Measurements from ENCODE around the gene PIK3CA.
"Not testable (repeated sequence)": the region's sequence is repeated elsewhere in the genome, so short reads cannot be mapped to it uniquely, and the experiment has no call there.

The PIK3CA gene

GRCh38 chr3:179264449-179264848, 116.3 kb downstream of the PIK3CA start:
- peaks cover 13% of the 10 kb centered on the region for H3K9me3 ChIP-seq (ENCODE audit: control insufficient read depth, insufficient read depth, low read depth, low read length)
- no peak overlapping the region for H3K27ac ChIP-seq (ENCODE audit: low read depth, low read length)
- H3K9ac ChIP-seq (ENCODE audit: low read length), result no peak overlapping the region
- H3K36me3 ChIP-seq (ENCODE audit: control insufficient read depth, insufficient read depth, low read length), result no peaks in the 10 kb centered on the region
- H3K4me3 ChIP-seq (ENCODE audit: low read depth, low read length), result no peak overlapping the region
- H3K4me1 ChIP-seq (ENCODE audit: control insufficient read depth, insufficient read depth, low read length), result no peaks in the 10 kb centered on the region; the same call in 1 of the 2 replicates
- H3K27me3 ChIP-seq (ENCODE audit: control insufficient read depth, insufficient read depth, low read length), result peaks cover 7% of the 10 kb centered on the region

DNA sequence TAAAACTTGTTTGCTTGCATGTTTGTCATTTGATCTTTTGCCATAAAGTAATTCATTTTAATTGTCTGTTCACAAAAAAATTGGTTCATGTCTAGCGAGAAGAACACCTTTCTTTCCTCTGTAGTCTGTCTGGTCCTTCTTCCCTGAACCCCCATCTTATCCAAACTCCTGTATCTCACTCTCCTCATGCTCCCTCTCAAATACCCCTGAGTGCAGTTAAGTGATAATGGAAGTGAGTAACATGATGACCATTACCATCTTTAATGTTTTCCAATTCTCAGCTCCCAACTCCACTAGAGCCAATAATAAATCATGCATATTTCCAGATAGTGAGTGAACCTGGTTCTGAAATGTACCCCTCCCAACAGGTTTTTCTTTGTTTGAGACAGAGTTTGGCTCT, 116.9 kb downstream of the PIK3CA start:
- Histone ChIP-seq H3K4me1 (ENCODE audit: control insufficient read depth, insufficient read depth, low read length) (no peaks in the 10 kb centered on the region; the same call in 1 of the 2 replicates), H3K36me3 (ENCODE audit: control insufficient read depth, insufficient read depth, low read length) (no peaks in the 10 kb centered on the region), H3K9me3 (ENCODE audit: control insufficient read depth, insufficient read depth, low read depth, low read length) (peaks cover 6% of the 10 kb centered on the region), H3K27me3 (ENCODE audit: control insufficient read depth, insufficient read depth, low read length) (peaks cover 7% of the 10 kb centered on the region), H3K4me3 (ENCODE audit: low read depth, low read length) (no peak overlapping the region), H3K27ac (ENCODE audit: low read depth, low read length) (no peak overlapping the region), H3K9ac (ENCODE audit: low read length) (no peak overlapping the region)

- Histone ChIP-seq H3K9ac (ENCODE audit: low read length) (no peak overlapping the region), H3K27ac (ENCODE audit: low read depth, low read length) (no peak overlapping the region), H3K36me3 (ENCODE audit: control insufficient read depth, insufficient read depth, low read length) (no peaks in the 10 kb centered on the region), H3K4me1 (ENCODE audit: control insufficient read depth, insufficient read depth, low read length) (no peaks in the 10 kb centered on the region; the same call in 1 of the 2 replicates), H3K9me3 (ENCODE audit: control insufficient read depth, insufficient read depth, low read depth, low read length) (no peaks in the 10 kb centered on the region), H3K27me3 (ENCODE audit: control insufficient read depth, insufficient read depth, low read length) (peaks cover 2% of the 10 kb centered on the region; the same call in 1 of the 2 replicates), H3K4me3 (ENCODE audit: low read depth, low read length) (no peak overlapping the region)
These were observed 117.7 kb downstream of the PIK3CA start for GRCh38 chr3:179265875-179266274.

DNA sequence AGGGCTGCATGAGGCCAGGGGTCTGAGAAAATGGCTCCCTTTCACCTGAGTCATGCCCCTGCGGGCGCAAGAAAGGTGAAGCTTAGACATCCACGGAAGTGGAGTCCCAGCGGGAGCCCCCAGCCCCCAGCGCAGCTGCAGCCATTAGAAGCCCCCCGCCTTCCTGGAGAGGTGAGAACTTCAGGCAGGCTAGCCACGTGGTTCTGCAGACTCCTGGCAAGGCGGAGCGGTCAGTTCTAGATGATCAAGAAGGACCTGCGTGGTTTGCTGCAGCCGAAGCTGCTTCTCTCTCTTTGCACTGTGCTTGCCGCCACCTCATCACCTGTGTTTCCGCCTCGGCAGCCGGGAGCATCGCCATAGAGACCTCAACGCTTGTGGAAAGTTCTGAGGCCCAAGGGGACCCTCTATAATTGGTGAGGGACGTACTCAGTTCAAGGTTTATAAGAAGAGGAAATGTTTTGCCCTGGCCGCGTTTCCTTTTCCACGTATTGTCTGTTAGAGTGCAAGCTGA, 118.6 kb downstream of the PIK3CA start:
- Histone ChIP-seq H3K9me3 (ENCODE audit: control insufficient read depth, insufficient read depth, low read depth, low read length) (no peaks in the 10 kb centered on the region), H3K9ac (ENCODE audit: low read length) (no peak overlapping the region), H3K4me1 (ENCODE audit: control insufficient read depth, insufficient read depth, low read length) (no peaks in the 10 kb centered on the region; the same call in 1 of the 2 replicates), H3K36me3 (ENCODE audit: control insufficient read depth, insufficient read depth, low read length) (no peaks in the 10 kb centered on the region), H3K27me3 (ENCODE audit: control insufficient read depth, insufficient read depth, low read length) (no peaks in the 10 kb centered on the region), H3K4me3 (ENCODE audit: low read depth, low read length) (no peak overlapping the region), H3K27ac (ENCODE audit: low read depth, low read length) (no peak overlapping the region)

DNA sequence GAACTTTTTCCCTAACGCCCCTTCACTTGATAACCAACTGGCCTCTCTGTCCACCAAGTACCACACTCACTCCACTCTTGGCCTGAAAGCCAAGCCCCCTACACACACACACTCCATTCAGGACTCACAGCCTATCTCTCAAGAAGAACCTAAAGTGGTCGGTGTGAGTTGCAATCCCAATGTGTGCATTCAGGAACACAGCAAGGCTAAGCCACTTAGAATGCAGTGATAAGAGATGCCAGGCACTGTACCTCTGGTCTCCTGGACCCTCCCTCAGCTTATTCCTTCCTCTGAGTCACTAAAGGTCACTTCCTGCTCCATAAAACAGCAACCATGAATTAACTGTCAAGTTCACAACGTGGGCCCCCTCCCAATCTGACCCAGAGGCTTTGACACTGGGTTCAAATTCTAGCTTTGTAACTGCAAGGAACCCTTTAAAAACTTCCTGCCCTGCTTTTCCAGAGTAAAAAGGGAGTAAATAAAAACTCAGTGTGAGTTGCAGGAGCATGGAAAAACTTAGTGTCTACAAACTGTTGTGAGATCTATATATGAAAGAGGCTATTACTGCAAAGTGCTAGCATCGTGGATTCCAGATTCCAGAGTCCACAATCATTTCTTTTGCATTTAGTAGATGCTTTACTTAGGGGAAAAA, 120.4 kb downstream of the PIK3CA start:
- no peaks in the 10 kb centered on the region for H3K36me3 ChIP-seq (ENCODE audit: control insufficient read depth, insufficient read depth, low read length)
- H3K27me3 ChIP-seq (ENCODE audit: control insufficient read depth, insufficient read depth, low read length), result no peaks in the 10 kb centered on the region
- H3K9me3 ChIP-seq (ENCODE audit: control insufficient read depth, insufficient read depth, low read depth, low read length), result no peaks in the 10 kb centered on the region
- H3K9ac ChIP-seq (ENCODE audit: low read length), result no peak overlapping the region
- H3K4me3 ChIP-seq (ENCODE audit: low read depth, low read length), result no peak overlapping the region
- no peaks in the 10 kb centered on the region; the same call in 1 of the 2 replicates for H3K4me1 ChIP-seq (ENCODE audit: control insufficient read depth, insufficient read depth, low read length)
- H3K27ac ChIP-seq (ENCODE audit: low read depth, low read length), result no peak overlapping the region

- H3K4me1 ChIP-seq (ENCODE audit: control insufficient read depth, insufficient read depth, low read length), result no peaks in the 10 kb centered on the region; the same call in 1 of the 2 replicates
- no peaks in the 10 kb centered on the region for H3K36me3 ChIP-seq (ENCODE audit: control insufficient read depth, insufficient read depth, low read length)
- H3K9me3 ChIP-seq (ENCODE audit: control insufficient read depth, insufficient read depth, low read depth, low read length), result no peaks in the 10 kb centered on the region
- no peak overlapping the region for H3K4me3 ChIP-seq (ENCODE audit: low read depth, low read length)
- no peak overlapping the region for H3K27ac ChIP-seq (ENCODE audit: low read depth, low read length)
- no peaks in the 10 kb centered on the region for H3K27me3 ChIP-seq (ENCODE audit: control insufficient read depth, insufficient read depth, low read length)
- no peak overlapping the region for H3K9ac ChIP-seq (ENCODE audit: low read length)
These were observed 121.1 kb downstream of the PIK3CA start for GRCh38 chr3:179269152-179269707.

GRCh38 chr3:179272385-179272784, 124.2 kb downstream of the PIK3CA start:
- H3K9me3 ChIP-seq (ENCODE audit: control insufficient read depth, insufficient read depth, low read depth, low read length), result no peaks in the 10 kb centered on the region
- H3K27me3 ChIP-seq (ENCODE audit: control insufficient read depth, insufficient read depth, low read length), result no peaks in the 10 kb centered on the region
- H3K4me1 ChIP-seq (ENCODE audit: control insufficient read depth, insufficient read depth, low read length), result no peaks in the 10 kb centered on the region; the same call in 1 of the 2 replicates
- H3K27ac ChIP-seq (ENCODE audit: low read depth, low read length), result no peak overlapping the region
- no peak overlapping the region for H3K9ac ChIP-seq (ENCODE audit: low read length)
- no peaks in the 10 kb centered on the region for H3K36me3 ChIP-seq (ENCODE audit: control insufficient read depth, insufficient read depth, low read length)
- no peak overlapping the region for H3K4me3 ChIP-seq (ENCODE audit: low read depth, low read length)

DNA sequence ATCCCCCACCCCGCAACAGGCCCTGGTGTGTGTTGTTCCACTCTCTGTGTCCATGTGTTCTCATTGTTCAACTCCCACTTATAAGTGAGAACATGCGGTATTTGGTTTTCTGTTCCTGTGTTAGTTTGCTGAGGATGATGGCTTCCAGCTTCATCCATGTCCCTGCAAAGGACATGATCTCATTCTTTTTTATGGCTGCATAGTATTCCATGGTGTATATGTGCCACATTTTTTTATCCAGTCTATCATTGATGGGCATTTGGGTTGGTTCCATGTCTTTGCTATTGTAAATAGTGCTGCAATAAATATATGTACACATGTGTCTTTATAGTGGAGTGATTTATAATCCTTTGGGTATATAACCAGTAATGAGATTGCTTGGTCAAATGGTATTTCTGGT, 126.3 kb downstream of the PIK3CA start:
- not testable (repeated sequence) for H3K36me3 ChIP-seq (ENCODE audit: control insufficient read depth, insufficient read depth, low read length); H3K27me3 ChIP-seq (ENCODE audit: control insufficient read depth, insufficient read depth, low read length); H3K9ac ChIP-seq (ENCODE audit: low read length); H3K27ac ChIP-seq (ENCODE audit: low read depth, low read length); H3K9me3 ChIP-seq (ENCODE audit: control insufficient read depth, insufficient read depth, low read depth, low read length); H3K4me1 ChIP-seq (ENCODE audit: control insufficient read depth, insufficient read depth, low read length); H3K4me3 ChIP-seq (ENCODE audit: low read depth, low read length)

DNA sequence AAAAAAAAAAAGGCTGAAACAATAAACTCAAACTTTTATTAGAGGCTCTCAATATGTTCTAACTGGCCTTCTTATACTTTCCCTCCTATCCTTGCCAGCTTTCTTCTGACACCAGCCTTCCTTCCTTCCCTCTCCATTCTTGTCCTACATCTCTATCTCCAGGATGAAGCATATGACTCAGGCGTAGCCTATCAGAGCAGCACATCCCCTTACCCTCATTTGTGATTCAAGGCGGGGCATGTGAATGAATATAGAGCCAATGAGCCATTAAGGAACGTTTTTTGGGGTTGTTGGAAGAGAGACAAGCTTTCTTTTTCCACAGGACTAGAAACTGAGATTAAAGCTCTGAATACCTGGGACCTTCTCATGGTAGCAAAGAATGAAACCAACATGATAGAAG, 127.8 kb downstream of the PIK3CA start:
- Histone ChIP-seq H3K36me3 (ENCODE audit: control insufficient read depth, insufficient read depth, low read length) (no peaks in the 10 kb centered on the region), H3K9ac (ENCODE audit: low read length) (no peak overlapping the region), H3K4me1 (ENCODE audit: control insufficient read depth, insufficient read depth, low read length) (no peaks in the 10 kb centered on the region; the same call in 1 of the 2 replicates)

GRCh38 chr3:179276743-179277142, 128.6 kb downstream of the PIK3CA start:
- Histone ChIP-seq H3K36me3 (ENCODE audit: control insufficient read depth, insufficient read depth, low read length) (no peaks in the 10 kb centered on the region), H3K4me3 (ENCODE audit: low read depth, low read length) (no peak overlapping the region), H3K4me1 (ENCODE audit: control insufficient read depth, insufficient read depth, low read length) (no peaks in the 10 kb centered on the region; the same call in 1 of the 2 replicates), H3K9me3 (ENCODE audit: control insufficient read depth, insufficient read depth, low read depth, low read length) (no peaks in the 10 kb centered on the region), H3K9ac (ENCODE audit: low read length) (no peak overlapping the region), H3K27ac (ENCODE audit: low read depth, low read length) (no peak overlapping the region), H3K27me3 (ENCODE audit: control insufficient read depth, insufficient read depth, low read length) (no peaks in the 10 kb centered on the region)

More for the DNA sequence above, 127.8 kb downstream of the PIK3CA start:
- H3K27me3 ChIP-seq (ENCODE audit: control insufficient read depth, insufficient read depth, low read length), result no peaks in the 10 kb centered on the region
- H3K9me3 ChIP-seq (ENCODE audit: control insufficient read depth, insufficient read depth, low read depth, low read length), result no peaks in the 10 kb centered on the region
- no peak overlapping the region for H3K4me3 ChIP-seq (ENCODE audit: low read depth, low read length)
- H3K27ac ChIP-seq (ENCODE audit: low read depth, low read length), result no peak overlapping the region

DNA sequence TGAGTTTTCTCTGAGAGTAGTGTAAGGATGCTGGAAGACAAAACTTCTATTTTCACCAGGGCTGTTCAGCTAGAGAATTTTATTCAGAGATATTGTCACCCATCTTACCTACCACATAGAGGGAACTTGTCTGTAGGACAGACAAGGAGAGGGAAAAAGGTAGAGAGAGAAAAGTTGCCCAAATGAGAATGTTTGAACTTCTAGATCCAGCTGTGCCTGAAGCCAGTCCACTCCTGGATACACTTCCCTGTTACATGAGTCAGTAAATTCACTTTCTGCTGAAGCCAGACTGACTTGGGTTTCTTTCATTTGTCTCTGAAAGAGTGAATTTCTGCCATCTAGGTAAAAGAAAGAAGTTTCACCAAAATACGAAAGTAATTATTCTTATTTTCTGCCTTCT, 130.0 kb downstream of the PIK3CA start:
- Histone ChIP-seq H3K27me3 (ENCODE audit: control insufficient read depth, insufficient read depth, low read length) (no peaks in the 10 kb centered on the region), H3K4me3 (ENCODE audit: low read depth, low read length) (no peak overlapping the region), H3K36me3 (ENCODE audit: control insufficient read depth, insufficient read depth, low read length) (no peaks in the 10 kb centered on the region), H3K4me1 (ENCODE audit: control insufficient read depth, insufficient read depth, low read length) (no peaks in the 10 kb centered on the region; the same call in 1 of the 2 replicates), H3K9me3 (ENCODE audit: control insufficient read depth, insufficient read depth, low read depth, low read length) (no peaks in the 10 kb centered on the region), H3K9ac (ENCODE audit: low read length) (no peak overlapping the region), H3K27ac (ENCODE audit: low read depth, low read length) (no peak overlapping the region)
